ENCODE measurements around the gene FAM20C. TPM values are rescaled to one million over a fixed set of nuclear protein-coding genes. Genes with fewer than 3 reads are reported as not detected.

FAM20C gene
- total and polyA plus RNA-seq, 2 donors (not counting 3 experiments of a cell fraction or from before 2014, with no cell fraction given) = 14.2 to 34.5 TPM

- H3K36me3 ChIP-seq (ENCODE audit: control insufficient read depth in 2 of 2, extremely low read depth in 1 of 2, insufficient read depth in 2 of 2, low read length in 2 of 2) = no peaks in the 10 kb centered on the region
- intact Hi-C loops (cut with micrococcal nuclease) (no loop called here), dilution Hi-C loops (cut with MboI; ENCODE audit: extremely low pct_ligation_motif_present, low sequenced_read_pairs) (no loop called here)
- FAIRE-seq (no peak), DNase-seq (ENCODE audit: low read depth, low spot score) (no peak)
- H3K27ac ChIP-seq (ENCODE audit: insufficient read depth, low read depth, low read length) = no peak overlapping the region
- H3K4me3 ChIP-seq (replicated peaks in 1 of 3; ENCODE audit: insufficient read depth in 1 of 3, low read depth in 1 of 3, low read length in 3 of 3) = no peak overlapping the region
- no peaks in the 10 kb centered on the region for H3K9me1 ChIP-seq (replicated peaks; ENCODE audit: control insufficient read depth, extremely low read depth, insufficient read depth, low read length)
- no peak for TF ChIP-seq POLR2A (IDR thresholded peaks at IDR 0.05; ENCODE audit: low read depth, low read length)
- TF ChIP-seq CTCF (IDR thresholded peaks at IDR 0.05; ENCODE audit: extremely low read depth in 1 of 2, insufficient read depth in 1 of 2, low read depth in 1 of 2, low read length in 2 of 2) = no peak
- no peak for TF ChIP-seq GATA2 (IDR thresholded peaks at IDR 0.05; ENCODE audit: insufficient read depth, insufficient read length, low read depth, low read length)
- TF ChIP-seq MAX (IDR thresholded peaks at IDR 0.05; ENCODE audit: insufficient read depth, insufficient read length) = no peak
- TF ChIP-seq FOS (IDR thresholded peaks at IDR 0.05; ENCODE audit: borderline replicate concordance, insufficient read depth, low read length) = no peak
- TF ChIP-seq POLR2AphosphoS5 (IDR thresholded peaks at IDR 0.05; ENCODE audit: insufficient read depth, low read depth, low read length) = no peak
- TF ChIP-seq EZH2 (IDR thresholded peaks at IDR 0.05; ENCODE audit: borderline replicate concordance, low read depth, low read length, severe bottlenecking) = no peak
- TF ChIP-seq JUN (IDR thresholded peaks at IDR 0.05; ENCODE audit: borderline replicate concordance, insufficient read depth, insufficient read length, low read depth) = no peak
- no peak for TF ChIP-seq MYC (IDR thresholded peaks at IDR 0.05; ENCODE audit: low read depth, low read length)
- no peaks in the 10 kb centered on the region for H3K27me3 ChIP-seq (ENCODE audit: control insufficient read depth in 2 of 2, insufficient read depth in 2 of 2, low read length in 2 of 2)
- H2AFZ ChIP-seq (ENCODE audit: low read depth, low read length) = no peak overlapping the region
- no peaks in the 10 kb centered on the region for H3K4me1 ChIP-seq (ENCODE audit: control insufficient read depth, extremely low read depth, insufficient read depth, low read length)
- no peaks in the 10 kb centered on the region for H4K20me1 ChIP-seq (replicated peaks; ENCODE audit: control insufficient read depth, extremely low read depth, insufficient read depth, low read length)
- H3K9ac ChIP-seq (replicated peaks; ENCODE audit: extremely low read depth, insufficient read depth, low read length) = no peak overlapping the region
- CTCF ChIA-PET = no interaction called here
- no TSS peak for BruUV-seq (replicated peaks)
- no peaks in the 10 kb centered on the region for H3K9me3 ChIP-seq (replicated peaks; ENCODE audit: control insufficient read depth, insufficient read depth, low read length)
- POLR2A ChIA-PET = no interaction called here
- no peaks in the 10 kb centered on the region for H3K79me2 ChIP-seq (ENCODE audit: control insufficient read depth, insufficient read depth, low read length)
- H3K4me2 ChIP-seq (ENCODE audit: insufficient read depth, low read length) = no peak overlapping the region
These were observed 110.0 kb downstream of the FAM20C start for GRCh38 chr7:302054-302992.
